Stimulated activated CD4-positive, alpha-beta T cell treated with anti-CD3 and anti-CD28 coated beads, TNF-alpha, amount 100 ng/mL, for 24 hours (primary cell): ENCODE measurements around the gene KCTD13.
"Not testable (repeated sequence)": the region's sequence is repeated elsewhere in the genome, so short reads cannot be mapped to it uniquely, and the experiment has no call there.

Source experiments
- DNase-seq, 3 experiments: peaks; one replicate each; pipeline ENCODE4 v3.0.0-alpha.2; 2020; ENCODE audit warnings: low read depth in 3 of 3

The KCTD13 gene, protein sequence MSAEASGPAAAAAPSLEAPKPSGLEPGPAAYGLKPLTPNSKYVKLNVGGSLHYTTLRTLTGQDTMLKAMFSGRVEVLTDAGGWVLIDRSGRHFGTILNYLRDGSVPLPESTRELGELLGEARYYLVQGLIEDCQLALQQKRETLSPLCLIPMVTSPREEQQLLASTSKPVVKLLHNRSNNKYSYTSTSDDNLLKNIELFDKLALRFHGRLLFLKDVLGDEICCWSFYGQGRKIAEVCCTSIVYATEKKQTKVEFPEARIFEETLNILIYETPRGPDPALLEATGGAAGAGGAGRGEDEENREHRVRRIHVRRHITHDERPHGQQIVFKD

DNA sequence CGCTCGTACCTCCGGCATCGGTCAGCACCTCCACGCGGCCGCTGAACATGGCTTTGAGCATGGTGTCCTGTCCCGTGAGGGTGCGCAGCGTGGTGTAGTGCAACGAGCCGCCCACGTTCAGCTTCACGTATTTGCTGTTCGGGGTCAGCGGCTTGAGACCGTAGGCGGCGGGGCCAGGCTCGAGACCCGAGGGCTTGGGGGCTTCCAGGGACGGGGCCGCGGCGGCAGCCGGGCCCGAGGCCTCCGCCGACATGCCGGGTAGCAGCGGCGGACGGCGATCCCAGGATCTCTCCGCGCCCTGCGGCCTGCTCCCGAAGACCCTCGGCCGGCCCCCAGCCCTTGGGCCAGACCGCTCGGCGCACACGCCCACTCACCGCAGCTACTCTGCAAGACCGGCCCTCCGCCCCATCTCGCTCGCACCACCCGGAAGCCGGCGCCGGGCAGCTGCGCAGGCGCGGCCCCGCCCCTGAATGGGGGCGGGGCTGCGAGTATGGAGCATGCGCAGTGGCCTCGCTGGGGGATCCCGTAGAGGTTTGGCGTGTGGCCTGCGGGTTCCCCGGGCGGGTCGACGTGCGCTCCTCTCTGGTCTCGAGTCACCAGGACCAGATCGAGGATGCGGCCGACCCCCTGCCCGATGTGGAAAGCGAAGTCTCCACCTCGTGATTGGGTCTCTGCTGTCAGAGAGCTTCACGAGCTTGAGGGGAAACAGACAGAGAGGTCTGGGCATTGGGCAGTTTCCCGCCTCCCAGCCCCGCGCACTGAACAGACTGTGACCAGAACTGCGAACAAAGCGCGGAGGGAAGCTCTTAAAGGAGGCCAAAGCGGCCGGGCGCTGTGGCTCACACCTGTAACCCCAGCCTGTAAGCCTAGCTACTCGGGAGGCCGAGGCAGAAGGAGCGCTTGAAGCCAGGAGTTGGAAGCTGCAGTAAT lies at the start of gene KCTD13:
TSS of gene KCTD13 (minus strand) at position 446 of the 930 bp plus-strand sequence. CDS start at position 253, 193 bp downstream.
- DNase-seq, result peak; percentile 76 to 86 (median 81)

DNA sequence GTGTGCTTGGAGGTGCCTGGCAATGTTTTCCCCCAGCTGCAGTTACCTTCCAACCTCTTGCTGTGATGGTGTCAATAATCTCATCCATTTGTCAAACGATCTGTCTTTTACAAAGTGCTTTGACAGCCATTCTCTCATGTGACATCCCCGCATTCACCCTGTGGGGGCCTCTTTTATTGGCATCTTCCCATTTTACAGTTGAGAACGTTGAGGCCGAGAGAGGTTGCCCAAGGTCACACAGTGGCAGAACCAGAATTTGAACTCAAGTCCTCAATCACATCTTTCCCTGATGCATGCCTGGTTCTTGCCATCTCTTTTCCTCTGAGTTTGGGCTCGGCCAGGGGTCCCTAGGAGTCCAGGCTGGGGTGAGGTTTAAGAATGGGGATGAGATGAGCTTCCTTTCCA lies 49.1 kb upstream of the KCTD13 start:
- DNase-seq, result no peak

DNA sequence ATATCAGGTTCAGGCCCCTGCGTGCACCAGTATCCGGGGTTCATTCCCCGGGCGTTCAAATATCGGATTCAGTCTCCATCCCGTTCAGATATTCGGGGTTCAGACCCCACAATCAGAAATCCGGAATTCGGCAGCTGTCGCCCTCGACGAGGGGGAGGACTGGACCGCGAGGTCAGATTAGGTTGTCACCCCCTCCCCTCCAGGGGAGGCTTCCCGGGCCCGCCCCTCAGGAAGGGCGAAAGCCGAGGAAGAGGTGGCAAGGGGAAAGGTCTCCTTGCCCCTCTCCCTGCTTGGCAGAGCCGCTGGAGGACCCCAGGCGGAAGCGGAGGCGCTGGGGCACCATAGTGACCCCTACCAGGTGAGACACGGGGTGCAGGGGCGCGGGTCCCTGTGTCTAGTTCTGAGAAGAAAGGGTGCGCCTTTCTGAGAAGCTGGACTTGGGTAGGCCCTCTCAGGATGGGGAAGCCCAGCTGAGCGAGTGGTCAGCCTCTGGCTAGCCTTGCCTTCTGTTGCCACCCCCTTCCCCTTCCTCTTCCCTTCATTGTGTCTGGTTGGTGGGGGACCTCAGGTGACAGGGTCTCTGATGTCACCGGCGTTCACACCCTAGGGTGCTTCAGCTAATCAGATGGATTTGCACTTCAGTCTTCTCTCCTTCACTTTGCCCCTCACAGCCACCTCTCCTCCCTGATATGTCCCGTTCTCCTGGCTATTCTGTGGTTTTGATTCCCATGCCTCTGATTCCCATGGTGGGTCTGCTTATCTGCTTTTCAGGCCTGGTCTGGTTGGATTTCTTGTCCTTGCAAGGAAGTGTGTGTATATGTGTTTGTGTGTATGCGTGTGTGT lies 48.5 kb upstream of the KCTD13 start:
- DNase-seq, result no peak

DNA sequence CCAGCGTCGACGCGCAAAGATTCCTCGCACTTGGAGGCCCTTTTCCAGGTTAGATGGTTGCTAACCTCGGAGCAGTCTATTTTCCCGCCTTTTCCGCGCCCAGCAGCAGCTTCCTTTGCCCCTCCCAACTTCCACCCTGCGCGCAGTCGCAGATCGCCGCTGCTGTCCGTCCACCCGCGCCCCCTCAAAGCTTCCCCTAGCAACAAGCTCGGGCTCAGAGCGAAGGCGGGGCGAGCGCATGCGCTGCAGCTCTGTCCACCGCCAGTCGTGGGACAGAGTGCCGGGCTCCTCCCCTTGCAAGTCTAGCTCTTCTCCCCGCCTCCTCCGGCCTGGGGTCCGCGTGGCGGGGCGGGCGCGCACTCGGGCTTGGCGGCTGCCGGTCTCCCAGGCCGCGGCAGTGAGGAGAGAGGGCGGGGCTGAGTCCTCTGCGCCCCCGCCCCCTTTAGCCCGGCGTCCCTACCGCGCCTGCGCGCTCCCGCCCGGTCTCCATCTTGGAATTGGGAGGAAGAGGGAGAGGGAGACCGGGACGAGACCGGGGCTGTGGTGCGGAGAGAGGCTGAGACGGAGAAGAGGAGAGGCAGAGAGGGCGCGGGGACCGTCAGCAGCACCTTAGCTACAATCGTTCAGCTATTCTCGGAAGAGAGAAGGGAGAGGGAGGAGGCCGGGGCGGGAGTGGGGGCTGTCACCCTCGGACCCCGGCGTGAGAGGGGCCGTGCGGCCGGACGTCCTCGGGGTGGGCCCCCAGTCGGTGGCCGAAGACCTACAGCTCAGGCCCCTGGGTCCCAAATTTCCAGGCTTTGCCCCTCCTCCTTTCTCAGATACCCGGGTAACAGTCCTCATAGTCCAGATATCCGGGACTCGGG lies 47.6 kb upstream of the KCTD13 start, which contains the start of gene TAOK2:
TSS of gene TAOK2 (plus strand) at position 485 of the 863 bp plus-strand sequence. CDS start 3,905 bp downstream, outside the sequence.
- DNase-seq, result peak; percentile 86 to 97 (median 91)

DNA sequence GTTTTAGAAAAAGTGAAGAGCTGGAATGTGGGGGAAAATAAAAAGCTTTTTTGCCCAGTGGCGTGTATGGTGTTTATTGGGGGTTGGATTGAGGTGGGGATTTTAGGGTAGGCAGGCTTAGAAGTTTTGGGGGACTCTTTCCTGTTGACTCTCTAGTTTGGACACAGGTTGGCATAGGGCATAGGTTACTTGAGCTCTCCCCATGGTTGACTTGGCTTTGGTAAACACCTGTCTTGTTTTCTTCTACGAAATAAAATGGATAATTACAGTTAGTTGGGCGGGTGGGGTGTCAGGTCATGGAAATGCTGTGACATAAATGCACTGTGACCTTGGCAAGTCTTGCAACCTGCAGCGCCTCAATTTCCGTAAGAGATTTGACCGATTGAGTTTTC lies 47.0 kb upstream of the KCTD13 start:
- DNase-seq, result no peak

DNA sequence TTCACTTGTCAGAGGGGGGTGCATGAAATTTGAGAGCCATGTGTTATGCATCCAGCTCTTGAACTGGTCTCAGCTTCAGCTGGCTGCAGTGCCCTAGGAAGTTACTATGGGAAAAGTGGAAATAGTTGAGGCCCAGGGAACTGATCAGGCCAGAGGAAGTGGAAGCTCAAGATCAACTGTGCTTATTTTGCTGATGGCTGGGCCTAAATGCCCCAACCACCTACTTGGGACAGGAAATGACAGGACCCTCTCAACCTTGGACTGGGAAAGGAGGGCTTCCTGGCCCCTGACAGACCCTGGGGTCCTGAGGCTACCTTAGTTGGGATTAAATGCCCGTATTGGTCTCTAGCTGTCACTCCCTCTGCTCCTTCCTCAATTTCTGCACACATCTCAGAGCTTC lies 46.5 kb upstream of the KCTD13 start:
- DNase-seq, result no peak

DNA sequence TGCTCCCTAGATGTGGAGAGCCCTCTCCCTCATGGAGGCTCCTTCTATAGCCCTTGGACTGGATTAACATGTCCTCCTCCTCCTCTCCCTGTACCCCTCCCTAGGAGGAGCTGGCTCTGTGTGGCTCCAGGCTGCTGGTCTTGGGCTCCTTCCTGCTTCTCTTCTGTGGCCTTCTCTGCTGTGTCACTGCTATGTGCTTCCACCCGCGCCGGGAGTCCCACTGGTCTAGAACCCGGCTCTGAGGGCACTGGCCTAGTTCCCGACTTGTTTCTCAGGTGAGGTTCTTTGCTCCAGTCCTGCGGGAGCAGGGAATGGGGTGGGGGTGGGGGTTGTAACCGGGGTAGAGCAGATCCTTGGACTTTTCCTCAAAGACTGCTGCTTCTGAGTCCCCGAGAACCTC lies 45.3 kb upstream of the KCTD13 start:
- no peak for DNase-seq

DNA sequence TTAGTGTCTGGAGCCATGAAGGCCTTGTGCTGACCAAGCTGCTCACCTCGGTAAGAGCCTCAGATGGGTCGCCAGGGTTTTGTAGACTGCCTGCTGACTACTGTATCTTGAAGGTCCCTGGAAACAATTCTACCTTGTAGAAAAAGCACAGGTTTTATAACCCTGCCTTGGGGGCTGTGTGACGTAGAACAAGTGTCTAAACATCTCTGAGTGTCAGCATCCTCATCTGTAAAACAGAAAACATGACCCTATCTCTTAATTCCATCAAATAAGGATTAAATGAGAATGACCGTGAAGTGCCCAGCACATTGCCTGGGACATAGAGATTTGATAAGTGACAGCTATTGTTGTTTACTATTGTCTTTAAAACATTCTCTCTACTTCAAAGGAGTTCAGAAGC lies 42.2 kb upstream of the KCTD13 start:
- DNase-seq, result no peak

DNA sequence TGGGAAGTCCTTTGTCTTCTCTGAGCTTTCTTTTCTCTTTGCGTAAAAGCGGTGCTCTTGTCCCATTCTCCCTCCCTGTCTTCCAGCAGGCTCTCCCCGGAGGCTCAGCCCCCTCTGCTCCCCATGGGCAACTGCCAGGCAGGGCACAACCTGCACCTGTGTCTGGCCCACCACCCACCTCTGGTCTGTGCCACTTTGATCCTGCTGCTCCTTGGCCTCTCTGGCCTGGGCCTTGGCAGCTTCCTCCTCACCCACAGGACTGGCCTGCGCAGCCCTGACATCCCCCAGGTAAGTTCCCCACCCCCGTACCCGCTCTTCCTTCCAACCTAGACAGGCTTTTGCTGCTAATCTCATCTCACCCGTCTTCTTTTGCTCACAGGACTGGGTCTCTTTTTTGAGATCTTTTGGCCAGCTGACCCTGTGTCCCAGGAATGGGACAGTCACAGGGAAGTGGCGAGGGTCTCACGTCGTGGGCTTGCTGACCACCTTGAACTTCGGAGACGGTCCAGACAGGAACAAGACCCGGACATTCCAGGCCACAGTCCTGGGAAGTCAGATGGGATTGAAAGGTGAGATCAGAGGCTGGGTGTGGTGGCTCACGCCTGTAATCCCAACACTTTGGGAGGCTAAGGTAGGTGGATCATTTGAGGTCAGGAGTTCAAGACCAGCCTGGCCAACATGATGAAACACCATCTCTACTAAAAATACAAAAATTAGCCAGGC lies 37.2 kb upstream of the KCTD13 start:
- DNase-seq, result no peak

DNA sequence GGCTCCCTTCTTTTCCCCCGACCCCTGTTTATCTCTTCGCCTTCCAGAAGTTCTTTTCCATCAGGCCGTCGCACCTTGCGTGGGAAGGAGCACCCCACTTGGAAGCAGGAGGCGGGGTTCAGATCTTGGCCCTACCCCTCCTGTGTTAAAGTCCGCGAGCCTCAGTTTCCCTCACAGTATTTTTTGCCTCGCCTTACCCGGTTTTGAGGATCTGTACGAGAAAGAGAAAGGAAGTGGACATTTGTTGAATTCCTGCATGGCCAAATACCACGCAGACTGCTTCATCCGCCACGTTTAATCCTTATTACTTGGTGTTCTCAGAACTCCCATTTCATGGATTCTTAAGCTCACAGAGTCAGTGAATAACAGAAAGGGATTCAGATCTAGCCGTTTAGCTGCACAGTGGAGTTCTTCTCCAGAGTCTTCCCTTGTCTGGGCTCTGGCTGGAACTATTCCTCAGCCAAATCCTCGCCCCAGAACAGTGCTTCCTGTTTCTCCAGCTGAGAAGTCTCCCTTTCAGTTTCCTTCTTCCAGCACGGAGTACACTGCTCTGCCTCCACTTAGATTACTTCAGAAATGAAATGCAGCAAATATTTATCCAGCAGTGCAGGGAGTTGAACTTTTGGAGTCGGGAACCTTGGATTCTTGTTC lies 36.4 kb upstream of the KCTD13 start:
- no peak for DNase-seq

DNA sequence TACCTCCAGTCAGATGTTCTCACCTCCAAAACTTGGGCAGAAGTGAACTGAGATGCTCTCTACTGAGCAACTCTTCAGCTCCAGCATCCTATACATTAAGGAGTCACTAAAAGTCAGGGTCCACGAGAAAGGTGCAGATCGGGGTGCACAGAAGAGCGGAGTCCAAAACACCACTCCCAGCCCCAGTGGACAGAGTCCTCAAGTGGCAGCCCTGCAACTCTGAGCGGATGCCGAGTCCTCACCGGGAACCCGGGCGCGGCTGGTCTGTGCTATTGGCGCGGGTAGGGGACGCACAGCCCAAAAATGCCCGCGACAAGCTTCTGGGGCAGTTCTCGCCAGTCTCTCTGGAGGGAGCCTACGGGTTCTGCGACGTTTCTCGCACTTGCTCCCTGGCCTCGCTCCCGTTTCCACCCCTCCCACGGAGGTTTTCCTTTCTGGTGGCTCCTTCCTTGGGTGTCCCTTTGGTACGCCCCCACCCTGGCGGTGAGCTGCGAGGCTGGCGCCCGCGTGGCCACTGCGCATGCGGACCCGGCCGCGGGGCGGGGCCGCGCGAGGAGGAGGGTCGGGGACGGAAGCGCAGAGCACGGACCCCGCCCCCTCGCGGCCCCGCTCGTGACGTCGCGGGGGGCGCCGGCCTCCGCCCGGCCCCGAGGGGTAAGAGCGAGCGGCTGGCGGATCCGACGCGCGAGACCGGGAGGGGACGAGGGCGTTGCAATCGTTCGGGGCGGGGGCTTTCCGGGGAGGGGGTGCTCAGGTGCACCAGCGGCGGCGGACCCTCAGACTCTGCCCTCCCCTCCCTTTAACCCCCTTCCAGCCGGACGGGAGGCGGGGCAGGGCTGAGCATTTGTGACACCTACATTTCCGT lies 35.7 kb upstream of the KCTD13 start, which contains the start of gene TMEM219:
TSS of gene TMEM219 (plus strand) at position 601 of the 865 bp plus-strand sequence. CDS start 1,065 bp downstream, outside the sequence.
- peak; percentile 86 to 90 (median 88) for DNase-seq

DNA sequence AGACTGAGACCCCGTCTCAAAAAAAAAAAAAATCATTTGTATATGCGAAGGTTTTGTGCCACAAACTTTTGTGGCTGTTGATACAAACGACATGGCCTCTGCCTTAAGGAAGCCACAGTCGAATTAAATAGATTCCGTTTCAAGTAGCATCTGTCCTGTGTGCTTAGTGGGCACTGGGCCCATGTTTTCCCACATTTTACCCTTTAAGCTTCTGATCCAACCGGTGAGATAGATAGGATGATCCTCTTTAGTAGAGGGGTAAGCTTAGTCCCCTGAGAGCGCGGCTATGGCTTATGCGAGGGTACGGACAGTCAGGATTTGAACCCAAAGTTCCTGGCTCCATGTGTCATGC lies 35.1 kb upstream of the KCTD13 start:
- DNase-seq, result no peak

DNA sequence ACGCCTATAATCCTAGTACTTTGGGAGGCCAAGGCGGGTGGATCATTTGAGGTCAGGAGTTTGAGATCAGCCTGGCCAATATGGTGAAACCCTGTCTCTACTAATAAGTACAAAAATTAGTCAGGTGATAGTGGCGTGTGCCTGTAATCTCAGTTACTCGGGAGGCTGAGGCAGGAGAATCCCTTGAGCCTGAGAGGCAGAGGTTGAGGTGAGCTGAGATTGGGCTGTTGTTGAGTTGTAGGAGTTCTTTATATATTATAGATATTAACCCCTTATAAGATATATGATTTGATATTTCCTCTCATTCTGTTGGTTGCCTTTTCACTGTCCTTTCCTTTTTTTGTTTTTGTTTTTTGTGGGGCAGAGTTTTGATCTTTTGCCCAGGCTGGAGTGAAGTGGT lies 33.8 kb upstream of the KCTD13 start:
- DNase-seq, result not testable (repeated sequence)

DNA sequence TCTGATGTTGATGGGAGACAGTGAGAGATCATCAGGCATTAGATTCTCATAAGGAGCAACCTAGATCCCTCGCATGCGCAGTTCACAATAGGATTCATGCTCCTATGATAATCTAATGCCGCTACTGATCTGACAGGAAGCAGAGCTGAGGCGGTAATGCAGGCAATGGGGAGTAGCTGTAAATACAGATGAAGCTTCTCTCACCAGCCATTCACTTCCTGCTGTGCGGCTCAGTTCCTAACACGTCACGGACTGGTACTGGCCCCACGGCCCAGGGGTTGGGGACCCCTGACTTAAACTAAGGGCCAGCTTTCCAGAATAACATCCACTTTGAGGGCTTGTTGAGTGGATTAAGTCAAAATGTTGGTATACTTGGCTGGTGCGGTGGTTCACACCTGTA lies 33.3 kb upstream of the KCTD13 start:
- DNase-seq, result no peak

DNA sequence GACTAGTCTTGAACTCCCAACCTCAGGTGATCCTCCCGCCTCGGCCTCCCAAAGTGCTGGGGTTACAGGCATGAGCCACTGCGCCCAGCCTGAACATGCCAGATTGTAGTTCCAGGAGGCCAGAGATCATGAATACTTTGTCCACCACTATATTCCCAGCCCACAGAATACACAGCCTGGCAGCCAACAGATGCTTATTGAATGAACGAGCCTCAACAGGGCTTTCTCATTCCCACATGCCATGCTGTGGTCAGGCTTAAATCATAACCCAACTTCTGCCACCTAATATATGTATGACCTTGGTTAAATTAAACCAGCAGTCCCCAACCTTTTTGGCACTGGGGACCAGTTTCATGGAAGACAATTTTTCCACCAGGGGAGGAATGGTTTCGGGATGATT lies 32.7 kb upstream of the KCTD13 start:
- no peak for DNase-seq

DNA sequence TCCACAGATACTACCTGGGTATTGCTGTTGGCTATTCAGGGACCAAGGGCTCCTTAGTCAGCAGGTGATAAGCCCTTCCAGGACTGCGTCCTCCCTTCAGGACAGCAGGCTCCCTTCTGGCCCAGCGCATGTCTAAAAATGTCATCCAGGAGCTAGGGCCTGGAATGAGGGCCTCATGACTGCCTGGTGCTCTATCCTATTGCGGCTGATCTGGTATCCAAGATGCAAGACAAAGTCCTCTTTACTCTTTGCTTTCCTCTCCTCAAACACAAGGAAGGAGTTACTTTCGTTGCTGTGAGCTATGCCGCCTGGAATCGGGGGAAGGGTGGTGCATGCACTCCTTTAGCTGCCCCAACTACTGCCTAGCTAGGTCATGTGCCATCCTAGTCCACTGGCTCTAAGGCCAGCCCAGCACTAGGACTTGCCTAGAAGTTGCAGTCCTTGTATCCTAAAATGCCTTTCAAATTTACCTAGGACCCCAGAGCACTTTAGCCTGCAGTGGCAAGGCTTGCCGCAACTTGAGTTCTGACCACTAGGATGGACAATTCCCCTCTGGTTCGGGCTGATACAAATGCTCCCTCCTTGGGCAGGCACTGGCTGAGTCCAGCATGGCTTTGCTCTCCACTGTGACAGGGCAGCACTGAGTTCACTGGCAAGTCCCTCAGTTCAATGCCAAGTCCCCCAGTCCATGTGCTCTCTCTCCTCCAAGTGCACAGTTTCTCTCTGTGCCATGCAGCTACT lies 25.8 kb upstream of the KCTD13 start:
- DNase-seq, result no peak

DNA sequence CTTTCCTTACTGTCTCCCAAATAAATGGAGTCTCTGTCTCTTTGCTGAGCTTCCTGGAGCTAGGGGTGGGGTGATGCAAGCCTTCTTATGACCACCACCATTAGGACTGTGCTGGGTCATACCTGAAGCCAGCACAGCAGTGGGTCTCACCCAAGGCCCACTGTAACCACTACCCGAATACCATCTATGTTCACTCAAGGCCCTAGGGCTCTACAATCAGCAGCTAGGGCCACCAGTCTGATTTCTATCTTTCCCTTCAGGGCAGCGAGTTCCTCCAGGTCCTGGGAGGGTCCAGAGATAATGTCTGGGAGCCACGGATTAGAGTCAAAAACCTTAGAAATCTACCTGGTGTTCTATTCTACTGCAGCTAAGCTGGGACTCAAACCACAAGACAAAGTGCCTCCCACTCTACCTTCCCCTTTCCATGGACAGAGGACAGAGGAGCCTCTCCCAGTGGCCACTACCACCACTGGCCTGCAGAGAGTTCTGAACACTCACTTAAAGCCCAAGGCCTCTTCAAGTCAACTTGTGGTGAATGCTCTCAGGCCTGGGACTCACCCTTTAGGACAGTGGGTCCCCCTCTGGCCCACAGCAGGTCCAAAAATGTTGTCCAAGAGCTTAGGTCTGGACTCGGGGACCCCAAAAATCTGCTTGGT lies 24.9 kb upstream of the KCTD13 start:
- no peak for DNase-seq
